KG1 (cell line): ENCODE data around the gene RALY.

Experiments
- DNase-seq: peaks from one replicate; lab custom pipeline; 2025; lab: John Stamatoyannopoulos, UW

Gene RALY

GRCh38 chr20:34082232-34082887, 88.6 kb downstream of the RALY start:
- DNase-seq, result no peak

DNA sequence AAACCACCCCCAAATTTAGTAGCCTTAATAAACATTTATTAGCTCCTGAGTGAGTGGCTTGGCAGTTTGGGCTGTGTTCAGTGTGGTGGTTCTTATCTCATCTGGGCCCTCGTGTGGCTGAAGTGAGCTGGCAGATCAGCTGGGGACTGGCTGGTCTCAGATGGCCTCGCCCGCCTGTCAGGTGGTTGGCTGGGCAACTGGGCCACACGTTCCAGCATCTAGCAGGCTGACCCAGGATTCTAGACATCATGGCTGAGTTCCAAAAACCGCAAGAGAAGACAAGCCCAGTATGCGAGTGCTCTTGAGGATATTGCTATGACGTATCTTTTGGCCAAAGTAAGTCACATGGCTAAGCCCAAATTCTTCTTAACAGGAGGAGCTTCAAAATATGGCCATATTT, 89.4 kb downstream of the RALY start:
- DNase-seq, result no peak

DNA sequence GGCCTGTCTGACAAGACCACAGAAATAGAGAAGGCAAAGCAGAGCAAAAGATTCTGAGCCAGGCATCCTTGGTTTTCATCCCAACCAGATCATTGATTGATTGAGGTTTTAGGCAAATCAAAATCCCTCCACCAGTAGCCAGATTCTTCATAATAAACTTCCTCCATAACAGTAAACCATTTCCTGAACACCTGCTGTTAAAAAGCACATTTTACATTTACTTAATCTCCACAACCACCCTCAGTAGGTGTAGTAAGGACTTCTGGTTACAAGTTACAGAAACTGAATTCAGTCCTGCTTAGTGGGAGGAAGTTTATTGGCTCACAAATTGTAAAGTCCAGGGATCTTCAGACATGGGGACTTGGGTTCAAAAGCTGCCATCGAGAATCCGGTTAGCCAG, 90.1 kb downstream of the RALY start:
- no peak for DNase-seq

DNA sequence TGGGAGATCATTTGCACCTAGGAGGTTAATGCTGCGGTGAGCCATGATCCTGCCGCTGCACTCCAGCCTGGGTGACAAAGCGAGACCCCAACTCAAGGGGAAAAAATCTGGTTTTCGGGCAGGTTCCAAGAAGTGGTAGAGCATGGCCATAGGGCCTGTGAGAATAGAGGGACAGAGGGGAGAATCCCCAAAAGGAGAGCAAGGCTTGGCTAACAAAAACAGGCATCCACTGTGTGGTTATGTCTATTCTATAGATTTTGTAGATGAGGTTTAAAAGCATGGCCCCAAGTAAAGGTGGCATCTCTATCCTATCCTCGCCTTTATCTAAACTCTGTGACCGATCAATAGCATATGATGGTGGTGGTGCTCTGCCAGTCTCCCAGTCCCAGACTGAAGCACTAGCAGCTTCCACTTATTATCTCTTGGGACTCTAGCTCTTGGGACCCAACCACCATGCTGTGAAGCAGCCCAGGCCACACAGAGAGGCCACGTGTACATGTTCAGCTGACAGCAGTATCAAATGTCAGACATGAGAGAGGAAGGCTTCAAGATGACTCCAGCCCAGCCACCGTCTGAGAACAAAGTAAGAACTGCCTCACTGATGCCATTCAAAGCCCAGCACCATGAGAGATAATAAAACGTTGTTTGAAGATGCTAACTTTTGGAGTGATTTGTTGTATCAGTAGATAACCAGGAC, 90.7 kb downstream of the RALY start:
- no peak for DNase-seq

DNA sequence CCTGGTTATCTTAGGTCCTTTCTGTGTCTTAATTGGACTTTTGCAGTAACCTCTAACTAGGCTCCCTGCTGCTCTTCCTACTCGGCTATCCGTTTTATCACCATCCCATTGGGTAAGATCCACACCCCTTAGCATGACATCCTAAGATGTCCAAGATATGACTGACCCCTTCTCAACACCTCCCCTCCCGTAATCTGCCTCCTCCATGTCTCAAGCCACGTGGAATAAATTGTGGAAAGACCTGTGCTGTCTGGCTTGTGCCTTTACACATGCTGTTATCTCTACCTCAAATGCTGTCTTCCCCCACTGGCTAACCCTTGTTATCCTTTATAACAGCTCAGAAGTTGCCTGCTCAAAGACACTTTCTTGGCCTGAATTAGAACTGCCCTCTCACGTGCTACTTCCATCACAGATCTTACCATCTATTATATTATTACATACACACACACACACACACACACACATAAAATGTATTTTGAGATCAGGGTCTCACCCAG, 91.9 kb downstream of the RALY start:
- no peak for DNase-seq

- DNase-seq, result no peak
Observed at GRCh38 chr20:34088305-34089174, 94.8 kb downstream of the RALY start.

- no peak for DNase-seq
Observed at GRCh38 chr20:34089175-34089479, 95.4 kb downstream of the RALY start.

- DNase-seq, result no peak
Observed at GRCh38 chr20:34089655-34090345, 96.1 kb downstream of the RALY start.

DNA sequence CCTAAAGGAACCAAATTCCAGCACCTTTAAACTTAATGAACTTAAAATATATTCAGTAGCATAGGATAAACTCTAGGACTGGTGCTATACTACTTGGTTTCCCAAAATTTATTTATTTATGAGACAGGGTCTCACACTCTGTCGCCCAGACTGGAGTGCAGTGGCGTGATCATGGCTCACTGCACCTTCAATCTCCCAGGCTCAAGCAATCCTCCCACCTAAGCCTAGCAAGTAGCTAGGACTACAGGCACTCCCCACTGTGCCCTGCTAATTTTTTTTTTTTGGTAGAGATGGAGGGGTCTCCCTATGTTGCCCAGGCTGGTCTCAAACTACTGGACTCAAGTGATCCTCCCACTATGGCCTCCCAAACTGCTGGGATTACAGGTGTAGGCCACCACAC, 96.9 kb downstream of the RALY start:
- DNase-seq, result no peak

- no peak for DNase-seq
Observed at GRCh38 chr20:34091637-34092200, 98.0 kb downstream of the RALY start.

GRCh38 chr20:34093895-34094294, 100.2 kb downstream of the RALY start:
- no peak for DNase-seq

GRCh38 chr20:34095825-34096224, 102.1 kb downstream of the RALY start:
- no peak for DNase-seq

DNA sequence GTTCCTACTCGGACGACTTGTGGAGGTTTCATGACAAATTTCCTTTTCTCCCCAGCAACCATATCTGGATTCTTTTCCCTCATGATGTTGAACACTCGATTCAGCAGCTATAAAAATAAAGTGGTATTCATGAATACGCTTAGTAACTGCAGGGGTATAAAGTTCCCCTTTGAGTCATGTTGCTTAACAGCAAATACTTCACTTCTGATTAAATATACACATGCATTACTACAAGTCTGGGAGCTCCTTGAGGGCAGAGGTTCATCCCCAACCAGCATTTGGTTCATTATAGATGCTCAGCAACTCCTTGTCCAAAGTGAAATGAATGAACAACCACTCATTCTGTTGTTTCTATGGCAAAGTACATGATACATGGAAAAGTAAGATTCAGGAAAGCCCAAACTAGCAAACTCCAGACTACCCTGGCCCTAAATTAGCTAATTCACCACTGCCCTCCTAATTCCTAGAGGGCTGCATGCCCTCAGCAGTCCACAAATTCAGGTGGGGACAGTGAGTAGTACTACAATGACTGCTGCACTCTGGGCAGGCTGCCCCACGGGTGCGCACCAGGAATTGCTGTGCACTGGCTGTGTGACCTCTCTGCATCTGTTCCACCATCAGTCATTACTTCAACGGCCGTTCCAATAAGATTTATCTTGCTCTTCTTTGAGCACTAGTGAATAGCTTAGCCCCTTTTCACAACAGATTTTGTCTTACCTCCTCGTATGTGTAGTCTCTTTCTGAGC, 103.2 kb downstream of the RALY start:
- no peak for DNase-seq

DNA sequence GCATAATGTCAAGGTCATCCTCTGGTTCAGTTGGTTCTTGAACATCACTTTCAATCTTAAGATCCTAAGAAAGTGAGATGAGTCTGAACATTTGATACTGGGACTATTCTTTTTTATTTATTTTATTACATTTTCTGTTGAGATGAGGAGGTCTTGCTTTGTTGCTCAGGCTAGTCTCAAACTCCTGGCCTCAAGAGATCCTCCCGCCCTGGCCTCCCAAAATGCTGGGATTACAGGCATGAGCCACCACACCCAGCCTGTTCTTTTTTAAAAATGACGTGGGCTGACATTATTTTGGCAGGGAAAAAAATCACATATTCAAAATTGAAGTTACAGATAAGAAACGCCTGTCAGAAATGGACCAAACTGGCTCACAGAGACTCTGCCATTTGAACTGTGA, 104.9 kb downstream of the RALY start:
- no peak for DNase-seq

- no peak for DNase-seq
Observed at GRCh38 chr20:34099675-34100074, 106.0 kb downstream of the RALY start.

GRCh38 chr20:34100576-34100975, 106.9 kb downstream of the RALY start:
- DNase-seq, result no peak

- no peak for DNase-seq
Observed at GRCh38 chr20:34102342-34102741, 108.6 kb downstream of the RALY start.

- no peak for DNase-seq
Observed at GRCh38 chr20:34104059-34104458, 110.3 kb downstream of the RALY start.

DNA sequence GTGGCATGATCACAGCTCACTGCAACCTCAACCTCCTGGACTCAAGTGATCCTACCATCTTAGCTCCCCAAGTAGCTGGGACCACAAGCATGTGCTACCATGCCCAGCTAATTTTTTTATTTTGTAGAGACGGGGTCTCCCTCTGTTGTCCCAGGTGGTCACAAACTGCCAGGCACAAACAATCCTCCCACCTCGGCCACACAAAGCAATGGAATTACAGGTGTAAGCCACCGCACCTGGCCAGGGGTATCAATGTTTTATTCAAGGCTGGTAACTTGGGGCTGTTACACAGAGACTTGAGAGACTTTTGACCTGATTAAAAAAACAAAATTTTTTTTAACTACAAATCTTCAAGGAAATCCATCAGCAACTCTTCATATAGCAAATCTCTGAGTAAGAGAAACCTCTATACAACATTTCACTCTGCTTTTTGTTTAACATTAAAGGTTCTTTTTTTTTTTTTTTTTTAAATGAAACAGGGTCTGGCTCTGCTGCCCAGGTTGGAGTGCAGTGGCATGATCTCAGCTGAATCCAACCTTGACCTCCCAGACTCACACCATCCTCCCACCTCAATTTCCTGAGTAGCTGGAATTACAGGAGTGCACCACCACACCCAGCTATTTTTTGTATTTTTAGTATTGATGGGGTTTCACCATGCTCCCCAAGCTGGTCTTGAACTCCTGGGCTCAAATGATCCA, 112.4 kb downstream of the RALY start:
- DNase-seq, result no peak

GRCh38 chr20:34108616-34109174, 115.0 kb downstream of the RALY start:
- DNase-seq, result no peak
